ENCODE measurements around the gene TGM6.

GRCh38 chr20:2385496-2385895 is 4.8 kb downstream of the TGM6 start:
- TF ChIP-seq POLR2AphosphoS5 (IDR thresholded peaks at IDR 0.05), result no peak
- no peak for TF ChIP-seq CTCF (IDR thresholded peaks at IDR 0.05 in 8 of 11, conservative IDR thresholded peaks at IDR 0.05 in 3 of 11)

Measured in spleen (tissue), 7 donors.